ENCODE results near the gene AP3B1. TPM values are rescaled to one million over a fixed set of nuclear protein-coding genes. Genes with fewer than 3 reads are reported as not detected.

The AP3B1 gene
- total and polyA plus RNA-seq, 2 donors (not counting 1 experiment from before 2014, with no cell fraction given), result 26.8 to 58.9 TPM

GRCh38 chr5:78006449-78006848 is 288.0 kb downstream of the AP3B1 start:
- no peak overlapping the region for H3K27ac Mint-ChIP-seq
- TF ChIP-seq CTCF (IDR thresholded peaks at IDR 0.05) (no peak), EZH2 (IDR thresholded peaks at IDR 0.05; ENCODE audit: borderline replicate concordance, insufficient read depth, low read depth, low read length, poor library complexity, severe bottlenecking) (no peak)
- H3K4me3 Mint-ChIP-seq, result no peak overlapping the region
- H3K79me2 ChIP-seq (ENCODE audit: control insufficient read depth, insufficient read depth, low read length), result no peaks in the 10 kb centered on the region
- POLR2A ChIA-PET, result no interaction called here
- intact Hi-C loops (cut with micrococcal nuclease), result loop anchor here (5.0 kb wide), 1 partner anchor 359 kb away; no protein-coding TSS in a partner anchor
- no peaks in the 10 kb centered on the region for H3K27me3 ChIP-seq (replicated peaks in 1 of 4; ENCODE audit: control extremely low read depth in 1 of 4, control insufficient read depth in 3 of 4, insufficient read depth in 4 of 4, low read length in 3 of 4)
- H3K9me3 Mint-ChIP-seq (ENCODE audit: insufficient read depth), result no peaks in the 10 kb centered on the region
- H3K9ac ChIP-seq (ENCODE audit: low read length), result no peak overlapping the region
- H3K4me2 ChIP-seq (replicated peaks; ENCODE audit: low read depth, low read length, poor library complexity, severe bottlenecking), result no peak overlapping the region
- H3K4me3 ChIP-seq (ENCODE audit: control extremely low read depth in 1 of 5, extremely low read depth in 1 of 5, insufficient read depth in 1 of 5, low read depth in 2 of 5, low read length in 4 of 5), result no peak overlapping the region
- no peak overlapping the region for H3K27ac ChIP-seq (ENCODE audit: low read length in 2 of 2)
- H3K9me3 ChIP-seq (ENCODE audit: control extremely low read depth in 1 of 3, control insufficient read depth in 2 of 3, insufficient read depth in 1 of 3, low read length in 2 of 3), result no peaks in the 10 kb centered on the region
- peaks cover 3 to 5% of the 10 kb centered on the region in 2 experiments for H3K36me3 ChIP-seq (replicated peaks in 1 of 2; ENCODE audit: control extremely low read depth in 1 of 2, control insufficient read depth in 1 of 2, extremely low read depth in 1 of 2, insufficient read depth in 2 of 2, low read length in 1 of 2)
- H3K27me3 Mint-ChIP-seq, result no peaks in the 10 kb centered on the region
- CTCF ChIA-PET, result interaction anchor here (0.7 kb wide), 1 partner anchor 159 kb away, joined by 3 read pairs; no protein-coding TSS in a partner anchor
- no peak for DNase-seq
- H2AFZ ChIP-seq (ENCODE audit: insufficient read depth, low read depth, low read length, poor library complexity, severe bottlenecking), result no peak overlapping the region
- ATAC-seq (ENCODE audit: low read depth), result no peak
- WGBS (ENCODE audit: insufficient coverage), result no CpG with 5 or more reads among the region's 7 CpGs
- H3K4me1 Mint-ChIP-seq, result peaks cover 8% of the 10 kb centered on the region
- no peaks in the 10 kb centered on the region for H4K20me1 ChIP-seq (ENCODE audit: control insufficient read depth, insufficient read depth, low read length, poor library complexity, severe bottlenecking)
- no peaks in the 10 kb centered on the region for H3K4me1 ChIP-seq (ENCODE audit: control insufficient read depth in 2 of 2, insufficient read depth in 2 of 2, low read length in 2 of 2)

GRCh38 chr5:78005021-78005785 is 289.3 kb downstream of the AP3B1 start:
- no peaks in the 10 kb centered on the region for H3K27me3 ChIP-seq (replicated peaks in 1 of 4; ENCODE audit: control extremely low read depth in 1 of 4, control insufficient read depth in 3 of 4, insufficient read depth in 4 of 4, low read length in 3 of 4)
- no peaks in the 10 kb centered on the region for H3K79me2 ChIP-seq (ENCODE audit: control insufficient read depth, insufficient read depth, low read length)
- DNase-seq (no peak), ATAC-seq (ENCODE audit: low read depth) (no peak)
- no peak overlapping the region for H3K9ac ChIP-seq (ENCODE audit: low read length)
- no peak overlapping the region for H3K4me2 ChIP-seq (replicated peaks; ENCODE audit: low read depth, low read length, poor library complexity, severe bottlenecking)
- Mint-ChIP-seq H3K9me3 (ENCODE audit: insufficient read depth) (no peaks in the 10 kb centered on the region), H3K4me1 (peaks cover 8% of the 10 kb centered on the region), H3K4me3 (no peak overlapping the region), H3K27ac (no peak overlapping the region), H3K27me3 (no peaks in the 10 kb centered on the region)
- peaks cover 3 to 8% of the 10 kb centered on the region in 2 experiments for H3K36me3 ChIP-seq (replicated peaks in 1 of 2; ENCODE audit: control extremely low read depth in 1 of 2, control insufficient read depth in 1 of 2, extremely low read depth in 1 of 2, insufficient read depth in 2 of 2, low read length in 1 of 2)
- H2AFZ ChIP-seq (ENCODE audit: insufficient read depth, low read depth, low read length, poor library complexity, severe bottlenecking), result no peak overlapping the region
- no peak overlapping the region for H3K4me3 ChIP-seq (ENCODE audit: control extremely low read depth in 1 of 5, extremely low read depth in 1 of 5, insufficient read depth in 1 of 5, low read depth in 2 of 5, low read length in 4 of 5)
- no peak for TF ChIP-seq CTCF (IDR thresholded peaks at IDR 0.05)
- no peak for TF ChIP-seq EZH2 (IDR thresholded peaks at IDR 0.05; ENCODE audit: borderline replicate concordance, insufficient read depth, low read depth, low read length, poor library complexity, severe bottlenecking)
- WGBS (ENCODE audit: insufficient coverage), result no CpG with 5 or more reads among the region's 5 CpGs
- ChIA-PET CTCF (no interaction called here), POLR2A (no interaction called here)
- H3K27ac ChIP-seq (ENCODE audit: low read length in 2 of 2), result no peak overlapping the region
- H3K9me3 ChIP-seq (ENCODE audit: control extremely low read depth in 1 of 3, control insufficient read depth in 2 of 3, insufficient read depth in 1 of 3, low read length in 2 of 3), result no peaks in the 10 kb centered on the region
- no peaks in the 10 kb centered on the region for H4K20me1 ChIP-seq (ENCODE audit: control insufficient read depth, insufficient read depth, low read length, poor library complexity, severe bottlenecking)
- intact Hi-C loops (cut with micrococcal nuclease), result loop anchor here (5.0 kb wide), 1 partner anchor 358 kb away; no protein-coding TSS in a partner anchor
- no peaks in the 10 kb centered on the region for H3K4me1 ChIP-seq (ENCODE audit: control insufficient read depth in 2 of 2, insufficient read depth in 2 of 2, low read length in 2 of 2)
